Left ventricle myocardium inferior (tissue), 1 donor: ENCODE data around the gene TIMM50. TPM values are rescaled to one million over a fixed set of nuclear protein-coding genes. Genes with fewer than 3 reads are reported as not detected.

ENCODE experiments used
- DNase-seq: peaks from one replicate; pipeline ENCODE4 v3.0.0-alpha.2; 2020
- H3K27ac ChIP-seq: fragments of 200-600 bp; replicated peaks from 2 replicates; pipeline ENCODE4 v1.8.0; 2021
- H3K27me3 ChIP-seq: fragments of 200-600 bp; 2 replicates; pipeline ENCODE4 v1.8.0; 2021; ENCODE audit warnings: low read depth
- H3K36me3 ChIP-seq: fragments of 200-600 bp; 2 replicates; pipeline ENCODE4 v1.8.0; 2021
- H3K4me1 ChIP-seq: fragments of 200-600 bp; 2 replicates; pipeline ENCODE4 v1.8.0; 2021
- H3K4me3 ChIP-seq: fragments of 200-600 bp; 2 replicates; pipeline ENCODE4 v1.8.0; 2021; ENCODE audit warnings: mild to moderate bottlenecking, moderate library complexity
- H3K9me3 ChIP-seq: fragments of 200-600 bp; replicated peaks from 2 replicates; pipeline ENCODE4 v1.8.0; 2021
- intact Hi-C: fragments of 100-400 bp; cut with micrococcal nuclease; formaldehyde crosslinking; loops from one replicate; pipeline ENCODE4 v1.11.0; 2022
- total RNA-seq: library from RNA; stranded (reverse); fragmentation: NEBNext Ultra II Directional; extraction: Animal tissue kit (Norgen Biotek cat#: 25700); gene quantifications from one replicate; pipeline ENCODE4 v1.2.1, GENCODE V29; 2021
- TF ChIP-seq, protein P1 (sequence below): fragments of 200-600 bp; IDR thresholded peaks from 2 replicates; pipeline ENCODE4 v1.8.0; 2021; ENCODE audit warnings: antibody characterized with exemption, mild to moderate bottlenecking, borderline replicate concordance
- donor health status: DM: no; HTN: yes; CAD: no; lungs with severe emphysema.

TIMM50 gene
- total RNA-seq, 1 donor from 2014 or later: 73.8 TPM

DNA sequence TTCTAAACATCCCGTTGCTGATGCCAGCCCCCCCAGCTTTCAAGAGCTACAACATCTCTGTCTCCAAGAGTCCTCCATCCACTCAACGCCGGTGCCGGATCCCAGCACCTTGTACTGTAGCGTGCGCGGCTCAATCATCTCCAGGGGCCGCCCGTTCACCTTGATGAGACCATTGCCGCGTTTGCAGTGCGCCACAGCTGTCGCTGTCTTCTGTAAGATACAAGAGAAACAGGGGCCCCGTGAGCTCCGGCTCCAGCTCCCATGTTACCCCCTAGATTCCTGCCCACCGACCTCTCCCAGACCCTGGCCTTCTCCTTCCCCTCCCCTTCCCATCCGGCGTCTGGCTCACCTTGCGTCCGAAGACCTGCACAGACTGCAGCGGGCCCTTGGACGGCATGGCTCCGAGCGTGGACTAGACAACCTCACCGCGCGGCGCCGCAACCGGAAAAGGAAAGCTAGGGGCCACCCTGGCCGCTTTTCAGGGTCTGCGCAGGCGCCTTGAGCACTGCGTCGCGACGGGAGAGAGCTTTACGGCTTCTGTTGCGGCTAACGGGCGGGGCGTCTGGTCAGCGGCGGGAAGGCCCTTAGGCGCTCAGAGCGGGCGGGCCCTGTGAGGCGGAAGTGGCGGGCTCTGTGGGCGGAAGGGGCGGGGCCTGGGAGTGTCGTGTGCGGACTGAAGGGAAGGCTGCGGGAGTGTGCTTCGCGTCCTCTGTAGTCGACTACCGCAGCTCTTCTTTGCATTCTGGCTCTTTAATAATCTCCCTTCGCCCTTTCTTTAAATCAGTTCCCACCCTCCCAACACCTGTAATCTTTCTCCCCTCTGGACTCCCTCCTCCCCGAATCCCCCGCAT, 44.9 kb upstream of the TIMM50 start, which contains the start of gene RPS16:
TSS of gene RPS16 (minus strand) at position 451 of the 851 bp plus-strand sequence. CDS start at position 397, 54 bp downstream.
- Histone ChIP-seq H3K27ac (peak within 1 kb of the TSS; percentile 87), H3K4me3 (peak within 1 kb of the TSS; percentile 96), H3K36me3 (peaks cover 32% of the 10 kb centered on the region), H3K27me3 (peaks cover 4% of the 10 kb centered on the region), H3K9me3 (no peaks in the 10 kb centered on the region), H3K4me1 (peaks cover 45% of the 10 kb centered on the region)
- DNase-seq: peak; percentile 99
- TF ChIP-seq, protein P1, sequence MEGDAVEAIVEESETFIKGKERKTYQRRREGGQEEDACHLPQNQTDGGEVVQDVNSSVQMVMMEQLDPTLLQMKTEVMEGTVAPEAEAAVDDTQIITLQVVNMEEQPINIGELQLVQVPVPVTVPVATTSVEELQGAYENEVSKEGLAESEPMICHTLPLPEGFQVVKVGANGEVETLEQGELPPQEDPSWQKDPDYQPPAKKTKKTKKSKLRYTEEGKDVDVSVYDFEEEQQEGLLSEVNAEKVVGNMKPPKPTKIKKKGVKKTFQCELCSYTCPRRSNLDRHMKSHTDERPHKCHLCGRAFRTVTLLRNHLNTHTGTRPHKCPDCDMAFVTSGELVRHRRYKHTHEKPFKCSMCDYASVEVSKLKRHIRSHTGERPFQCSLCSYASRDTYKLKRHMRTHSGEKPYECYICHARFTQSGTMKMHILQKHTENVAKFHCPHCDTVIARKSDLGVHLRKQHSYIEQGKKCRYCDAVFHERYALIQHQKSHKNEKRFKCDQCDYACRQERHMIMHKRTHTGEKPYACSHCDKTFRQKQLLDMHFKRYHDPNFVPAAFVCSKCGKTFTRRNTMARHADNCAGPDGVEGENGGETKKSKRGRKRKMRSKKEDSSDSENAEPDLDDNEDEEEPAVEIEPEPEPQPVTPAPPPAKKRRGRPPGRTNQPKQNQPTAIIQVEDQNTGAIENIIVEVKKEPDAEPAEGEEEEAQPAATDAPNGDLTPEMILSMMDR: no peak
- intact Hi-C loops: no loop called here

DNA sequence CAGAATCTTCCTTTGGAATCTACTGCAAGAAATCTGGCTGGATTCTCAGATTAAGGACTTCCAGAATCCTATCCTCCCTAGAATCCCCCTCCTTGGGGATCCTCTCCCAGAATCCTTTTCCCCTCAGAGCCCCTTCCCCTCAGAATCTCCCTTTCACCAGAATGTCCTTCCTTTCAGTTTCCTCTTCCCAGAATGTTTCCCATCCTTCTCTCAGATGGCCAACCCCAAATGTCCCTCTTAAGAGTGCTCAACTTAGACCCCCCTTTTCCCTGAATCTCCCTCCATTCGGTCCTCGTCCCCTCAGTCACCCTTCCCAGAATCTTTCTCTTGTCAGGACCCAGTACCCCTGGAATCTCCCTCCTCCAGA, 44.3 kb upstream of the TIMM50 start:
- H3K36me3 ChIP-seq: peaks cover 32% of the 10 kb centered on the region
- TF ChIP-seq, protein P1: no peak
- intact Hi-C loops: no loop called here

DNA sequence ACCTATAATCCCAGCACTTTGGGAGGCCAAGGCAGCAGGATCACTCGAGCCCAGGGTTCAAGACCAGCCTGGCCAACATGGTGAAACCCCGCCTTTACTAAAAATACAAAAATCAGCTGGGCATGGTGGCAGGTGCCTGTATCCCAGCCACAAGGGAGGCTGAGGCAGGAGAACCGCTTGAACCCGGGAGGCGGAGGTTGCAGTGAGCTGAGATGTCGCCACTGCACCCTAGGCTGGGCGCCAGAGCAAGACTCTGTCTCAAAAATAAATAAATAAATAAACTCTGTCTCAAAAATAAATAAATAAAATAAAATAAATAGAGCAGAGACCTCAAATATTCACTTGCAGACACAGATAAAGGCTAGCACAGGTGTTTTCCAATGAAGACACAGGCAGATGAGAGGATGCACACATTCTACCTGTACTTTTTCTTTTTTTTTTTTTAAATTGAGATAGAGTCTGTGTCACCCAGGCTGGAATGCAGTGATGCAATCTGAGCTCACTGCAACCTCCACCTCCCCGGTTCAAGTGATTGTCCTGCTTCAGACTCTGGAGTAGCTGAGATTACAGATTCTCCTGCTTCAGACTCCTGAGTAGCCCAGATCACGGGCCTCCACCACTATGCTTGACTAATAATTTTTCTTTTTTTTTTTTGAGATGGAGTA, 42.2 kb upstream of the TIMM50 start:
- intact Hi-C loops: no loop called here
- H3K4me3 ChIP-seq: no peak overlapping the region
- DNase-seq: no peak

More for the DNA sequence above, 44.3 kb upstream of the TIMM50 start:
- Histone ChIP-seq H3K4me3 (peak overlapping the region; percentile 96), H3K4me1 (peaks cover 39% of the 10 kb centered on the region), H3K9me3 (no peaks in the 10 kb centered on the region), H3K27me3 (peaks cover 4% of the 10 kb centered on the region), H3K27ac (peak overlapping the region; percentile 87)
- no peak for DNase-seq

DNA sequence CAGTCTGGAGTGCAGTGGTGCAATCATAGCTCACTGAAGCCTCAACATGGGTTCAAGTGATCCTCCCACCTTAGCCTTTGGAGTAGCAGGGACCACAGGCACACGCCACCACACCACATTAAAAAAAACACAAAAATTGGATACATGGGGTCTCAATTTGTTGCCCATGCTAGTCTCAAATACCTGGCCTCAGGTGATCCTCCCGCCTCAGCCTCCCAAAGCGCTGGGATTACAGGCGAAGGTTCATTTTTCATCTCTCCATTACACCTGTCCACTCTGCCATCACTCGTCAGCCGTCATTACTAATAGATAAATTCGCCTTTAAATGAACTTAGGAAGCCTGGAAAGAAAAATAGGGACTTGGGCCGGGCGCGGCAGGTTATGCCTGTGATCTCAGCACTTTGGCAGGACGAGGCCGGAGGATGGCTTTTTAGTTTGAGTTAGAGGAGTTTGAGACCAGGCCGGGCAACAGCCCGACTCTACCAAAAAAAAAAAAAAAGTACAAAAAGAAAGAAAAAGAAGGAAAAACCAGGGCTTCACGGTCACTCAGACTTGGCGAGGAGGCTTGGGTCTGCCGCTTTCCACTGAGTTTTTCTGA, 35.9 kb upstream of the TIMM50 start:
- Histone ChIP-seq H3K4me3 (peak overlapping the region; percentile 99), H3K9me3 (no peaks in the 10 kb centered on the region), H3K4me1 (peaks cover 58% of the 10 kb centered on the region), H3K36me3 (peaks cover 13% of the 10 kb centered on the region), H3K27ac (peak overlapping the region; percentile 94), H3K27me3 (no peaks in the 10 kb centered on the region)
- DNase-seq: no peak
- intact Hi-C loops: no loop called here
- TF ChIP-seq, protein P1: no peak

More for the DNA sequence above, 42.2 kb upstream of the TIMM50 start:
- Histone ChIP-seq H3K4me1 (peaks cover 36% of the 10 kb centered on the region), H3K27ac (no peak overlapping the region), H3K9me3 (no peaks in the 10 kb centered on the region), H3K27me3 (peaks cover 4% of the 10 kb centered on the region), H3K36me3 (peaks cover 14% of the 10 kb centered on the region)
- TF ChIP-seq, protein P1: no peak
